GM12864 (cell line): Measurements from ENCODE around the gene TPM4.
"Not testable (repeated sequence)": the region's sequence is repeated elsewhere in the genome, so short reads cannot be mapped to it uniquely, and the experiment has no call there.

Source experiments
- DNase-seq: peaks from one replicate; pipeline ENCODE4 v3.0.0-alpha.2; 2011; ENCODE audit warnings: low read depth
- H3K4me3 ChIP-seq: 2 replicates; pipeline ENCODE4 v1.5.1; 2011; ENCODE audit warnings: mild to moderate bottlenecking, low read depth, low read length, control low read depth
- CTCF ChIP-seq: IDR thresholded peaks from 2 replicates; pipeline ENCODE4 v1.5.1; 2011; ENCODE audit warnings: low read depth, mild to moderate bottlenecking, moderate library complexity, low read length, control low read depth, inconsistent platforms; ENCODE audit errors: missing control alignments

TPM4 gene

GRCh38 chr19:16076154-16076957 is at the start of gene TPM4:
Gene TPM4, plus strand, starts transcription at chr19:16076495. Its CDS starts 71 bp downstream, at chr19:16076566.
- DNase-seq, result peak; percentile 78
- TF ChIP-seq CTCF, result no peak
- H3K4me3 ChIP-seq, result peak within 1 kb of the TSS; percentile 77

GRCh38 chr19:16026756-16027155 is 49.5 kb upstream of the TPM4 start:
- no peak for TF ChIP-seq CTCF
- DNase-seq, result no peak
- no peak overlapping the region for H3K4me3 ChIP-seq

- TF ChIP-seq CTCF, result no peak
- H3K4me3 ChIP-seq, result no peak overlapping the region
- no peak for DNase-seq
Observed at GRCh38 chr19:16027528-16027927, 48.8 kb upstream of the TPM4 start.

- H3K4me3 ChIP-seq, DNase-seq: not testable (repeated sequence)
Observed at GRCh38 chr19:16030155-16030554, 46.1 kb upstream of the TPM4 start.

GRCh38 chr19:16030964-16031871 is 45.1 kb upstream of the TPM4 start:
- no peak for TF ChIP-seq CTCF
- no peak for DNase-seq
- no peak overlapping the region for H3K4me3 ChIP-seq

- H3K4me3 ChIP-seq, result no peak overlapping the region
- no peak for DNase-seq
- no peak for TF ChIP-seq CTCF
Observed at GRCh38 chr19:16031872-16032200, 44.5 kb upstream of the TPM4 start.

- DNase-seq, result no peak
- H3K4me3 ChIP-seq, result no peak overlapping the region
- no peak for TF ChIP-seq CTCF
Observed at GRCh38 chr19:16032509-16033135, 43.7 kb upstream of the TPM4 start.
